NCI-H1092 treated with DMSO at 0.1 percent for 48 hours (cell line): ENCODE data around the gene IL36G.

ENCODE experiments used
- DNase-seq: peaks from one replicate; lab custom pipeline; 2025; lab: John Stamatoyannopoulos, UW

IL36G gene

DNA sequence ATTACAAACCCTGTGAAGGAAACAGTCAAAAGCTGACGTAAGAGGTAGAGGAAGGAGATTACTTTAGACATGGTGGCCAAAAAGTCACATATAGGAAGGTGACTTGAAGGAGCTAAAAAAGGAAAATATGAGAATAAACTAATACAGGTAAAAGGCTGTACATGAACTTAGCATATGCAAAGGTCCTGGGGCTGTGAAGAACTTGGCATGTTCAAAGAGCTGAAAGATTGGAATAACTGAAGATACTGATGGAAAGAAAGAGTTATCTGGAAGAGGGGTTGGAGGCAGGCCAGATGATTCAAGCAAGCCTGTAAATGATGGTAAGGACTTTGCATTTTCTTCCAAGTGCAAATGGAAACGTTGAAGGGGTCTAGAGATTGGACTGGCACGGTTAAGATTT is 40.7 kb downstream of the IL36G start:
- no peak for DNase-seq

DNA sequence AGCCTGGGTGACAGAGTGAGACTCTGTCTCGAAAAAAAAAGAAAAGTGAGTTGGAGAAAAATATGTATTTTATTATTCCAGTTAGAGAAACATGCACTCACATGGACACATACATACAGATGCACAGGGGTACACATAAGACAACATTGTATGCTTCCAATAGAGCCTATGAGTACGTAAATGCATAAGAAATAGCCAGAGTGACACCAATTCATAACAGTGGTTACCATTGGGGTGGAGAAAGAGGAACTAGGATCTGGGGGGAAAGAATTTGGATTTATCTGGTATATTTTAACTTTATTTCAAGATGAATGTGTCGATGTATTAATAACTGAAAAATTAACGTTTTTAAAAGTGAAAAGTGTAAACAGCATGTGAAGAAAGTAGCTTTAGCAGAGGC is 43.5 kb downstream of the IL36G start:
- no peak for DNase-seq

- DNase-seq: no peak
Observed at GRCh38 chr2:113024764-113025163, 47.0 kb downstream of the IL36G start.

DNA sequence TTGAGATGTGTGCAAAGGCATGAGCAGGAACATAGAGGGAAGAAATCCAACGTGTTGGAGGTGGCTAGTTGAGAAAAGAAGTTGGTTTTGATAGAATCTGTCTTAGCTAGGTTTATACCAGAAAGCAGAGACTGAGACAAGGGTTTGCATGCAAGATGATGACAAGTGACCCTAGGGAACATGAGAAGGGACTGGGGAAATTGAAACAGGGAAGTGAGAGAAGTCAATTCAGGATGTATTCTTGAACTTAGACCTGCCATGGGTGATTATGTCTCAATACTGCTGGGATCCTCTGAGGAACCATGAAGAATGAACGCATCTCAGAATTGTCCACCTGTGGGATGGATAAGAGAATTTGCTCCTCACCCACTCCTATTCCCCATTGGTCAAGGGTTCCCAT is 47.9 kb downstream of the IL36G start:
- DNase-seq: no peak

GRCh38 chr2:113027691-113028090 is 49.9 kb downstream of the IL36G start:
- no peak for DNase-seq

DNA sequence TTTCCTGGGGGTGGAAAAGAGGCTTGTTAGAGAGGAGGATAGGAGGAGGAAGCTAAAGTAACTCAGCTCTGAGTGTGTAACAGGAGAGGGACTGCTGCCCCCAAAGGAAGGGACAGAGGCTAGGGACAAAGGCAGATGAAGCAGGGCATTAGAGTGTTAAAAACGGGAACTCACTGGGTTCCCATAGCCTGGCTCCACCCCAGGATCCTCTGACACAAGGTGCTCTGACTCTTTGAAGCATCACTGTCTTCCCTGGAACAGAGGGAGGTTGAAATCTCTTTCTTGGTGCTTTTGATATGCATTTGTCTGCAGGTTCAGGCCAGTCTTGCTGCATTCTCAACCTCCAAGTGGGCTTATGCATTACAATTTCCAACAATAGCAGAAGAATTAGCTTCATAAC is 50.3 kb downstream of the IL36G start:
- no peak for DNase-seq

DNA sequence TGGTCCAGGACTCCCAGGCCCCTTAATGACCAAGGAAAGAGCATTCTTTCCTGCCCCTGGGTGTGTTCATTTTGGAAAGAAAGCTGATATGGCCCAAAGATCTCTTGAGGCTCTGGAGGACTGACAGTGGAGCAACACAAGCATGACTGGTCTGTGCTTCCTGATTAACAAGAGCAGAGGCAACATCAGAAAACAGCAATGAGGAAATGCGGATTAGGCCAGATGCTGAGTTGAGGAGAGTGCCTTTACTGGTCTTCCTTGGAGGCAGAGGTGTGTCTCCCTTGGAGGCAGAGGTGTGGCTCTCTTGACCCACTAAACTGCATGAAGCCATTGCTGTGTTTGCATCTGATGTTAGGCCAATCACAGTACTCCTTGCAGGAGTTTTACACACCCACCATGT is 54.9 kb downstream of the IL36G start:
- no peak for DNase-seq

DNA sequence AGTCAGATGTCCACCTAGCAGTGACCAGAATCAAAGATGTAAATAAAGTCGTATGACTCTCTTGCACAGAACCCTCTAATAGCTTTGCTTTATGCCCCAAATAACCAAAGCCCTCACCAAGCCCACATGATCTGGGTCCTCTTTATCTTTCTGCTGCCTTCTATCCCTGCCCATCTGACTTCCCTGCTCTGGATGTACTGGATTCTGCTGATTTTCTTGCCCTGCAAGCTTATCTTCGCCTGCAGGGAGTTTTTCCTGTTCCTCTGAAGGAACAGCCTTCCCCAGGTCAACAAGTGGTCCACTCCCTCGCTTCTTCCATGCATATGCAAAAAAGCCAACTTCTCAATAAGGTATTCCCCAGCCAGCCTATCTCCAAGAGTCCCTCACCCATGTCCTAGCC is 56.2 kb downstream of the IL36G start:
- no peak for DNase-seq
